Tibial nerve (tissue), 4 donors: Measurements from ENCODE around the gene TMEM135. TPM values are rescaled to one million over a fixed set of nuclear protein-coding genes. Genes with fewer than 3 reads are reported as not detected.

Experiments
- DNase-seq, 2 donors: peaks; one replicate each; pipeline ENCODE4 v3.0.0-alpha.2; 2019; ENCODE audit warnings: low spot score in 2 of 2
- H3K27ac ChIP-seq, 4 donors: fragments of 200-600 bp; sonication (generic) in 3 of 4; one replicate each; pipeline ENCODE4 v1.5.1; 2017 to 2019; ENCODE audit warnings: mild to moderate bottlenecking in 1 of 4
- H3K27me3 ChIP-seq, 2 donors: fragments of 200-600 bp; sonication (generic) in 1 of 2; one replicate each; pipeline versions ENCODE4 v1.5.1 to v1.6.0; 2017 to 2019
- H3K36me3 ChIP-seq, 3 donors: fragments of 200-600 bp; sonication (generic); one replicate each; pipeline ENCODE4 v1.5.1; 2018 to 2019
- H3K4me1 ChIP-seq, 4 donors: fragments of 200-600 bp; sonication (generic) in 3 of 4; one replicate each; pipeline ENCODE4 v1.5.1; 2017 to 2019
- H3K4me3 ChIP-seq, 4 donors: fragments of 200-600 bp; sonication (generic) in 3 of 4; one replicate each; pipeline ENCODE4 v1.5.1; 2017 to 2019; ENCODE audit warnings: mild to moderate bottlenecking in 1 of 4, moderate library complexity in 1 of 4
- H3K9me3 ChIP-seq, 4 donors: fragments of 200-600 bp; sonication (generic) in 3 of 4; one replicate each; pipeline ENCODE4 v1.5.1; 2017 to 2019
- CTCF ChIP-seq, 5 experiments: fragments of 200-600 bp in 3 of 5; fragments of 450-650 bp in 2 of 5; sonication (generic) in 3 of 5; IDR thresholded peaks; one replicate each; pipeline ENCODE4 v1.5.1; 2016 to 2019; ENCODE audit warnings: antibody characterized with exemption in 5 of 5, mild to moderate bottlenecking in 3 of 5, moderate library complexity in 2 of 5
- EP300 ChIP-seq, 2 donors: sonication (generic); formaldehyde crosslinking; IDR thresholded peaks; one replicate each; pipeline ENCODE4 v1.6.1; 2017; ENCODE audit warnings: antibody characterized with exemption in 2 of 2, mild to moderate bottlenecking in 1 of 2
- POLR2A ChIP-seq, 2 donors: fragments of 450-650 bp; IDR thresholded peaks; one replicate each; pipeline ENCODE4 v1.6.1; 2017; ENCODE audit warnings: antibody characterized with exemption in 2 of 2, mild to moderate bottlenecking in 2 of 2, moderate library complexity in 2 of 2
- WGBS, 2 donors: methylation state at CpG; one replicate each; pipeline ENCODE4 v1.1.5; 2018; 5-methylcytosine and 5-hydroxymethylcytosine counted together
- total RNA-seq, 4 donors: library from RNA; depleted of rRNA; stranded (reverse); fragments of >200 nt; gene quantifications; one replicate each; pipeline ENCODE4 v1.1.0, GENCODE V29; 2016

The TMEM135 gene
- total RNA-seq, 4 donors from 2014 or later: 23.2 to 28.5 (median 25.6) TPM

DNA sequence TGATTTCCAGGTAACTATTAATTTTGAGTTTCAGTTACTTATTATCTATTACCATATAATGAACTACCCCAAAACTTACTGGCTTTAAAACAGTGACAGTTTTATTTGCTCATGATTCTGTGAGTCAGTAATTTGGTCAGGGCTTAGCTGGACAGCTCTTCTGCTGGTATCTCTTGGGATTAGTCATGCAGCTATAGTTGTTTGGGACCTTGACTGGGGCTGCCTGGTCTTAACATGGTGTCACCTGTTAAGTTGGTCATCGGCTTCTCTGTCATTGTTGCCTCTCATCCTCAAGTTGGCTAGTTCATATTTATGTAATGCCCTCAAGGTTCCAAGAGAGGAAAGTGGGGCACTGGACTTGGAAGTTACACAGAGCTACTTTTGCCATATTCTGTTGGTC is 177.5 kb downstream of the TMEM135 start:
- TF ChIP-seq POLR2A (IDR thresholded peaks at IDR 0.05): no peak
- TF ChIP-seq CTCF (IDR thresholded peaks at IDR 0.05): no peak
- TF ChIP-seq EP300 (IDR thresholded peaks at IDR 0.05): no peak
- peaks cover 0 to 5% (median 0%) of the 10 kb centered on the region in 3 donors for H3K36me3 ChIP-seq
- H3K9me3 ChIP-seq: peaks cover 0 to 6% (median 0%) of the 10 kb centered on the region in 4 donors
- no peaks in the 10 kb centered on the region for H3K27me3 ChIP-seq
- peaks cover 0 to 10% (median 0%) of the 10 kb centered on the region in 4 donors for H3K4me1 ChIP-seq
- 94 to 100% methylated on average over 1 of the region's 1 CpG for WGBS, 2 donors
- no peak overlapping the region for H3K27ac ChIP-seq
- H3K4me3 ChIP-seq: no peak overlapping the region
- DNase-seq: no peak

DNA sequence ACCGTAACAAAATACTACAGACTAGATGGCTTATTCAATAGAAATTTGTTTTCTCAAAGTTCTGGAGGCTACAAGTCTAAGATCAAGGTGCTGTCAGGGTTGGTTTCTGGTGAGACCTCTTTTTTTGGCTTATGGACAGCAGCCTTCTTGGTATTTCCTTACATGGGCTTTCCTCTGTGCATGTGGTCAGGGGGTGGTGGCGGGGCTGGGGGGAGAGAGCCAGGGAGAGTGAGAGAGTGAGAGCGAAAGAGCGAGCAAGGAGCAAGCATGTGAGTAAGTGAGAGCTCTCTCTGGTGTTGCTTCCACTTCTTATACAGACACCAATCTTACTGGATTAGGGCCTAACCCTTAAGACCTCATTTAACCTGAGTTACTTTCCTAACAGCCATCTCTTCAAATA is 181.5 kb downstream of the TMEM135 start:
- TF ChIP-seq EP300 (IDR thresholded peaks at IDR 0.05) (no peak), POLR2A (IDR thresholded peaks at IDR 0.05) (no peak), CTCF (IDR thresholded peaks at IDR 0.05) (no peak)
- DNase-seq: no peak
- H3K27ac ChIP-seq: no peak overlapping the region
- WGBS, 2 donors: 94% methylated on average over 4 of the region's 4 CpGs
- peaks cover 0 to 13% (median 0%) of the 10 kb centered on the region in 4 donors for H3K4me1 ChIP-seq
- peaks cover 0 to 6% (median 0%) of the 10 kb centered on the region in 4 donors for H3K9me3 ChIP-seq
- no peak overlapping the region for H3K4me3 ChIP-seq
- peaks cover 0 to 5% (median 0%) of the 10 kb centered on the region in 3 donors for H3K36me3 ChIP-seq
- H3K27me3 ChIP-seq: no peaks in the 10 kb centered on the region

DNA sequence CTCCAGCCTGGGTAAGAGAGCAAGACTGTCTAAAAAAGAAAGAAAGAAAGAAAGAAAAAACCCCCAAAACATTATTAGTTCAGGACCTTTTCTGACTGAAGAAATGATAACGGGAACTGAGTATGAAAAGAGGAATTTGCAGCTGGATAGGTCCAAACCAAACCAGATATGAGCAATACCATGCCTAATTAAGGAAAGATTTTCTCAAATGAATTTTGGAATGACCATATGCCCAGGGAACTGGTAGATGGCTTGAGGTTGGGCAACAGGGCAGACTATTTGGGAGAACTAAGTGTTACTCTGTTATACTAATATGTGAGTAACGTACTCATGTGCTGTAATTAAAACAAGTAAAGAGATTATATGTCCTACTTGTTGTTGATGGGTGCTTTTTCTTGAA is 186.1 kb downstream of the TMEM135 start:
- Histone ChIP-seq H3K27ac (no peak overlapping the region), H3K27me3 (no peaks in the 10 kb centered on the region), H3K4me3 (no peak overlapping the region), H3K36me3 (no peaks in the 10 kb centered on the region), H3K9me3 (no peaks in the 10 kb centered on the region), H3K4me1 (peaks cover 0 to 13% (median 0%) of the 10 kb centered on the region in 4 donors)
- 93 to 95% methylated on average over 2 of the region's 2 CpGs for WGBS, 2 donors
- DNase-seq: no peak
- TF ChIP-seq POLR2A (IDR thresholded peaks at IDR 0.05) (no peak), EP300 (IDR thresholded peaks at IDR 0.05) (no peak), CTCF (IDR thresholded peaks at IDR 0.05) (no peak)

GRCh38 chr11:87224486-87224885 is 186.8 kb downstream of the TMEM135 start:
- TF ChIP-seq POLR2A (IDR thresholded peaks at IDR 0.05): no peak
- no peak for TF ChIP-seq EP300 (IDR thresholded peaks at IDR 0.05)
- TF ChIP-seq CTCF (IDR thresholded peaks at IDR 0.05): no peak
- H3K36me3 ChIP-seq: no peaks in the 10 kb centered on the region
- DNase-seq: no peak
- H3K27ac ChIP-seq: no peak overlapping the region
- H3K4me1 ChIP-seq: peaks cover 0 to 9% (median 0%) of the 10 kb centered on the region in 4 donors
- no peak overlapping the region for H3K4me3 ChIP-seq
- H3K9me3 ChIP-seq: no peaks in the 10 kb centered on the region
- no peaks in the 10 kb centered on the region for H3K27me3 ChIP-seq
- WGBS, 2 donors: 35 to 50% methylated on average over 1 of the region's 1 CpG

DNA sequence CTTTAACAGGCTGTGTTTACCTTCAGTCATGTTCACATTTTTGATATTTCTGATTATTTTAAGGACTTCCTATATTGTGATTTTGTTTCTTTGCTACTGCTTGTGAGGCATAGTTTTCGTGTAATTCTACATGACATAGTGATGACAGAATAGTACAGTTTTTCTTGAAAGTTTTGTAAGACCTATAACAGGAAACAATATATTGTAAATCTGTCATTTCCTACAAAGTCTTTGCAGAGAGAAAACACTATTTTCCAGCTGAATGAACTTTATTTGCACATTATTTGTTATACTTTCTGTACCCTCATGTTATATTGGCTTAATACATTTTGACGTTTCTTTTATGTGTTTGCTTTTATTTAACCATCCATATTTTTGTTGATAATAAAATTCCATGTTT is 191.1 kb downstream of the TMEM135 start:
- no peak for DNase-seq
- H3K9me3 ChIP-seq: peaks cover 0 to 26% (median 0%) of the 10 kb centered on the region in 4 donors
- no peaks in the 10 kb centered on the region for H3K4me1 ChIP-seq
- H3K4me3 ChIP-seq: no peak overlapping the region
- peaks cover 0 to 5% (median 0%) of the 10 kb centered on the region in 3 donors for H3K36me3 ChIP-seq
- 50 to 69% methylated on average over 2 of the region's 2 CpGs for WGBS, 2 donors
- no peaks in the 10 kb centered on the region for H3K27me3 ChIP-seq
- no peak overlapping the region for H3K27ac ChIP-seq
- TF ChIP-seq EP300 (IDR thresholded peaks at IDR 0.05) (no peak), POLR2A (IDR thresholded peaks at IDR 0.05) (no peak), CTCF (IDR thresholded peaks at IDR 0.05) (no peak)
